Erythroblast (primary cell): Measurements from ENCODE around the gene DNAH14.

ENCODE experiments used
- GATA1 ChIP-seq: IDR thresholded peaks from 2 replicates; pipeline ENCODE4 v1.6.1; 2011; ENCODE audit warnings: low read depth, mild to moderate bottlenecking, control low read depth, low read length, moderate library complexity
- POLR2A ChIP-seq: IDR thresholded peaks from 2 replicates; pipeline ENCODE4 v1.6.1; 2011; ENCODE audit warnings: mild to moderate bottlenecking, low read length

DNA sequence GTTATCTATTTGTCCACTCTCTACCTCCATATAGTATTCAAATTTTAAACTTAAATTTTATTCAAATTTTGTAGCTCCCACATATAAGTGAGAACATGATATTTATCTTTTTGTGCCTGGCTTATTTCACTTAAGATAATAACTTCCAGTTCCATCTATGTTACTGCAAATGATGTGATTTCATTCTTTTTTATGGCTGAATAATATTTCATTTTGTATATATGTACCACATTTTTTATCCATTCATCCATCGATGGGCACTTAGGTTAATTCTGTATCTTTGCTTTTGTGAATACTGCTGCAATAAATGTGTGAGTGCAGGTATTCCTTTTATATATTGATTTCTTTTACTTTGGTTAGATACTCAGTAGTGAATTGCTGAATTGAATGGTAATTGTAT, 2.1 kb downstream of the DNAH14 start:
- TF ChIP-seq POLR2A (no peak), GATA1 (no peak)
